Right lobe of liver (tissue), 4 donors: ENCODE data around the gene ITGB1BP1.

Source experiments
- POLR2A ChIP-seq: fragments of 450-650 bp; IDR thresholded peaks from one replicate; pipeline ENCODE4 v1.6.1; 2017; ENCODE audit warnings: antibody characterized with exemption, mild to moderate bottlenecking
- TF ChIP-seq, protein P1 (sequence below), 4 donors: fragments of 200-600 bp in 3 of 4; fragments of 450-650 bp in 1 of 4; IDR thresholded peaks; one replicate each; pipeline versions ENCODE4 v1.5.1 to v1.8.0; 2016 to 2022; ENCODE audit warnings: antibody characterized with exemption in 4 of 4, mild to moderate bottlenecking in 2 of 4
- donor health status: DM: no; HTN: no; CAD: no.
- donor health status: DM: no; HTN: no; CAD: no.
- donor health status: DM: no; HTN: yes; CAD: no.

DNA sequence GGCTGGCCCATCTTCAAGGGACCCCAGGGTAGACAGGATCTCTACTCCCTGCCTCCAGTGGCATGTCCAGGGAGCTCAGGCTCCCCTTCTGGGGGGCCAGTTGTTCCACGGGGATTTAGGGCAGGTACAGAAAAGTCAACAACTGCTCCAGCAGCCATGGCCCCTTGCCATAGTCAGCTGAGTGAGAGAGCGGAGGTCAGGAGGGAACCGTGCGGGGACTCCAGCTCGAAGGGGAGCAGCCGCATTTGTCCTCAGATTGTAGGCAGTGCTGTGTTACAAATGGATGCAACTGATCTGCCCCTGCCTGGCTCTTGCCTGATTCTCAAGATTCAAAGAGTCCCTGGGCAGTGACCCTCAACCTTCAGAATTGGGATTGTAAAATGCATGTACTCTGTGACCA is 49.9 kb downstream of the ITGB1BP1 start:
- TF ChIP-seq, protein P1, sequence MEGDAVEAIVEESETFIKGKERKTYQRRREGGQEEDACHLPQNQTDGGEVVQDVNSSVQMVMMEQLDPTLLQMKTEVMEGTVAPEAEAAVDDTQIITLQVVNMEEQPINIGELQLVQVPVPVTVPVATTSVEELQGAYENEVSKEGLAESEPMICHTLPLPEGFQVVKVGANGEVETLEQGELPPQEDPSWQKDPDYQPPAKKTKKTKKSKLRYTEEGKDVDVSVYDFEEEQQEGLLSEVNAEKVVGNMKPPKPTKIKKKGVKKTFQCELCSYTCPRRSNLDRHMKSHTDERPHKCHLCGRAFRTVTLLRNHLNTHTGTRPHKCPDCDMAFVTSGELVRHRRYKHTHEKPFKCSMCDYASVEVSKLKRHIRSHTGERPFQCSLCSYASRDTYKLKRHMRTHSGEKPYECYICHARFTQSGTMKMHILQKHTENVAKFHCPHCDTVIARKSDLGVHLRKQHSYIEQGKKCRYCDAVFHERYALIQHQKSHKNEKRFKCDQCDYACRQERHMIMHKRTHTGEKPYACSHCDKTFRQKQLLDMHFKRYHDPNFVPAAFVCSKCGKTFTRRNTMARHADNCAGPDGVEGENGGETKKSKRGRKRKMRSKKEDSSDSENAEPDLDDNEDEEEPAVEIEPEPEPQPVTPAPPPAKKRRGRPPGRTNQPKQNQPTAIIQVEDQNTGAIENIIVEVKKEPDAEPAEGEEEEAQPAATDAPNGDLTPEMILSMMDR (IDR thresholded peaks at IDR 0.05) = no peak
- TF ChIP-seq POLR2A = no peak
